HFFc6 (cell line): ENCODE data around the gene C2orf42. TPM values are rescaled to one million over a fixed set of nuclear protein-coding genes. Genes with fewer than 3 reads are reported as not detected.
"Not testable (repeated sequence)": the region's sequence is repeated elsewhere in the genome, so short reads cannot be mapped to it uniquely, and the experiment has no call there.

Experiments
- DNase-seq: peaks from one replicate; pipeline ENCODE4 v3.0.0-alpha.2; 2018
- H3K27ac Mint-ChIP-seq: 2 replicates; pipeline ENCODE4 v1.8.0; 2020; ENCODE audit warnings: mild to moderate bottlenecking, mixed read lengths
- H3K27me3 Mint-ChIP-seq: 2 replicates; pipeline ENCODE4 v1.8.0; 2021; ENCODE audit warnings: mild to moderate bottlenecking, moderate library complexity, mixed read lengths; ENCODE audit not compliant: insufficient read depth
- H3K36me3 Mint-ChIP-seq: 2 replicates; pipeline ENCODE4 v1.8.0; 2021; ENCODE audit warnings: low read depth, mixed read lengths
- H3K4me1 Mint-ChIP-seq: 2 replicates; pipeline ENCODE4 v1.8.0; 2020; ENCODE audit warnings: low read depth, mixed read lengths
- H3K4me3 Mint-ChIP-seq: 2 replicates; pipeline ENCODE4 v1.8.0; 2020; ENCODE audit warnings: mild to moderate bottlenecking, moderate library complexity, mixed read lengths
- H3K9me3 Mint-ChIP-seq: 2 replicates; pipeline ENCODE4 v1.8.0; 2020; ENCODE audit warnings: mild to moderate bottlenecking, mixed read lengths
- long read RNA-seq: library from polyadenylated mRNA; unstranded; transcript quantifications from one replicate; pipeline ENCODE4 v2.0.0, GENCODE V29; 2019
- total RNA-seq, 6 experiments: library from RNA; stranded (reverse); fragmentation: NEBNext Ultra II Directional; extraction: Animal tissue kit (Norgen Biotek cat#: 25700); gene quantifications; 2 replicates in 1 of 6; 3 replicates in 5 of 6; pipeline ENCODE4 v1.2.3, GENCODE V29; 2021
- TF ChIP-seq, protein P1 (sequence below): fragments of 200-600 bp; sonication (generic); IDR thresholded peaks from 2 replicates; pipeline ENCODE4 v1.5.0; 2021; ENCODE audit warnings: antibody characterized with exemption, mild to moderate bottlenecking

Gene C2orf42
- total RNA-seq = 10 to 100 TPM; 10.0 to 17.8 (median 14.7) TPM
- long read RNA-seq, partial matches to known transcripts = 1 of 14 reads
- long read RNA-seq, other reads (novel, unspliced or antisense) = 9 of 14 reads

DNA sequence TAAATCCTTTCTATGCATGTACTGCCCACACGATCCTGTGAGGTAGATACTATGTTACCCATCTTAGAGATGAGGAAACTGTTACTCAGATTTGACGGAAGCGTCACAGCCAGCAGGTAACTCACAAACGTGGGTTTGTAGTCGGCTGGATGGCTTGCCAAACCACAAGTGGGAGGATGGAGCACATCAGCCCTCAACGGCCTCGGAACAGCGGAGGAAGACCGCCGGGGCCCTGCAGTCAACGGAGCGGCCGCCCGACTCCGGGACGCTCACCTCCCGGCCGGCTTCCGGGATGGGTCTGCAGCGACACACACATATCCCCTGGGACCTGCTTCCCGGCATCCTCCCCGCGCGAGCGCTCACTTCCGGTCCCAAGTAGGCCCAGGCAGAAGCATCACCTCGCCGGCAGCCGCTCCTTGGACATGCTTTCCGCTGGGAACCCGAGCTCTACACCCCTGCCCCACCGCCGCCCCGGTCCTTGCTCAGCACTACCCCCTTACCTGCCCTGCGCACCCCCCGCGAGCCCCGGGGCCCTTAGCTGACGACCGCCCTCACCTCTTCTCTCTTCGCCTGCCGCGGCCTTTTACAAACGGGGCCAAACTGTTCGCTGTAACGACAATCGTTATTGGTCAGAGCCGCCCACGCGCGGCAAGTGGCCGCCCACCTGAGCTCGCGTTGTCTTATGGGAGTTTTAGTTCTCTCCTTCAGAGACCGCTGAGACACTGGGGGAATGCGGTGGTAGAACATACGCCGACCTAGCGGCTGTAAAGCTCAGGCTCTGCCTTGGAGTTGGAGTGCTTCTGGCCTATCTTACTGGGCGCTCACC is at the start of gene C2orf42:
Gene C2orf42 (minus strand): TSS at position 602 of the 826 bp plus-strand sequence. CDS start 9,034 bp downstream, outside the sequence.
- Mint-ChIP-seq H3K4me1 (peaks cover 21% of the 10 kb centered on the region), H3K36me3 (no peaks in the 10 kb centered on the region; the same call in 1 of the 2 replicates), H3K27ac (peak within 1 kb of the TSS; percentile 100), H3K9me3 (no peaks in the 10 kb centered on the region), H3K4me3 (peak within 1 kb of the TSS; percentile 93), H3K27me3 (peaks cover 3% of the 10 kb centered on the region)
- DNase-seq = peak; percentile 96
- TF ChIP-seq, protein P1, sequence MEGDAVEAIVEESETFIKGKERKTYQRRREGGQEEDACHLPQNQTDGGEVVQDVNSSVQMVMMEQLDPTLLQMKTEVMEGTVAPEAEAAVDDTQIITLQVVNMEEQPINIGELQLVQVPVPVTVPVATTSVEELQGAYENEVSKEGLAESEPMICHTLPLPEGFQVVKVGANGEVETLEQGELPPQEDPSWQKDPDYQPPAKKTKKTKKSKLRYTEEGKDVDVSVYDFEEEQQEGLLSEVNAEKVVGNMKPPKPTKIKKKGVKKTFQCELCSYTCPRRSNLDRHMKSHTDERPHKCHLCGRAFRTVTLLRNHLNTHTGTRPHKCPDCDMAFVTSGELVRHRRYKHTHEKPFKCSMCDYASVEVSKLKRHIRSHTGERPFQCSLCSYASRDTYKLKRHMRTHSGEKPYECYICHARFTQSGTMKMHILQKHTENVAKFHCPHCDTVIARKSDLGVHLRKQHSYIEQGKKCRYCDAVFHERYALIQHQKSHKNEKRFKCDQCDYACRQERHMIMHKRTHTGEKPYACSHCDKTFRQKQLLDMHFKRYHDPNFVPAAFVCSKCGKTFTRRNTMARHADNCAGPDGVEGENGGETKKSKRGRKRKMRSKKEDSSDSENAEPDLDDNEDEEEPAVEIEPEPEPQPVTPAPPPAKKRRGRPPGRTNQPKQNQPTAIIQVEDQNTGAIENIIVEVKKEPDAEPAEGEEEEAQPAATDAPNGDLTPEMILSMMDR = no peak

DNA sequence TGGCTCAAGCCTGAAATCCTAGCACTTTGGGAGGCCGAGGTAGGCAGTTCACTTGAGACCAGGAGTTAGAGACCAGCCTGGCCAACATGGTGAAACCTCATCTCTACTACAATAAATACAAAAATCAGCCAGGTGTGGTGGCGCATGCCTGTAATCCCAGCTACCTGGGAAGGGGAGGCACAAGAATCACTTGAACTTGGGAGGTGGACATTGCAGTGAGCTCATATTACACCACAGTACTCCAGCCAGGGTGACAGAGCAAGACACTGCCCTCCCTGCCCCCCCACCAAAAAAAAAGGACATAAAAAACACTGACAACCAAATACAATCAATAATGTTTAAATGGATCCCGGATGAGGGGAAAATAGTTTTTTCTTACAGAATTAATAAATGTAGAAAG is 49.8 kb upstream of the C2orf42 start:
- Mint-ChIP-seq H3K9me3 (no peaks in the 10 kb centered on the region), H3K27me3 (no peaks in the 10 kb centered on the region), H3K27ac (no peak overlapping the region), H3K36me3 (peaks cover 14% of the 10 kb centered on the region), H3K4me1 (peaks cover 23% of the 10 kb centered on the region), H3K4me3 (no peak overlapping the region)
- no peak for DNase-seq
- TF ChIP-seq, protein P1 = no peak

DNA sequence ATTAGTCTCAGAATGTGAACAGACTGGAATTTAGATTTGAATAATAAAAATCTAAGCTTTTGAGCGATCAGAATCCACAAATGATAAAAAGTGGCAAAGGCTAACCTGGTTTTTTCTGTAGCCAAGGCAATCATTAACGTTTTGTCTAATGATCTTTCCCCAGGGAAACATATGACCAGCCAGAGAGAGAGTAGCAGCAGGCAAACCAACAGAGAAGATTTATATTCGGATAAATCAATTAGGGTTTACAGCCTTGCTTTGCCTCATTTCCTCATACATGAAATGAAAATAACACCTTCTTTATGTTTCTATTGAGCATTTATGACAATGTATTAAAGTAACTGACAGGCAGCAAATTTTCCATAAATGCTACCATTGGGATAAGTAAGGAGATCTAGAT is 43.1 kb upstream of the C2orf42 start:
- Mint-ChIP-seq H3K4me3 (no peak overlapping the region), H3K27ac (0 out of 2 replicates have a peak overlapping the region, but pooled peaks have one; percentile 7)

DNA sequence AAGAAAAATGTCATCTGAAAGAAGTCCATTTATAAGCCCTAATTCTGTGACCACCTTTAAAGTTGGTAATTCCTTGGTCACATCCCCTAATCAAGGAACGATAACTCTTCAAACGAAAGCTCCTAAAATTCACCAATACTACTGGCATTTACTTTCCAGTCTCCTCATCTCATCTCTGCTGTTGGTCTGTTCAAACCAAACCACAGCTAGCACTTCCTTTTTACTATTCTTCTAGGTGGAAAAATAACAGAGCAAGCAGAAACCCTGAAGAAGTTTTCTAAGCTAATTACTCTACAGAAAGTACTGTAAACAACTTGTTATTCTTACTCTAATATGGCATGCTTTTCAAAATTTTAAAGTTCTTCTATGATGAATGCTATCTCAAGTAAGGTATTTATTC is 36.0 kb upstream of the C2orf42 start:
- H3K4me1 Mint-ChIP-seq = no peaks in the 10 kb centered on the region; the same call in 1 of the 2 replicates
- H3K4me3 Mint-ChIP-seq = no peak overlapping the region
- TF ChIP-seq, protein P1 = no peak
- H3K27ac Mint-ChIP-seq = no peak overlapping the region
- DNase-seq = no peak
- no peaks in the 10 kb centered on the region for H3K9me3 Mint-ChIP-seq
- peaks cover 6% of the 10 kb centered on the region; the same call in 1 of the 2 replicates for H3K36me3 Mint-ChIP-seq
- H3K27me3 Mint-ChIP-seq = no peaks in the 10 kb centered on the region

More for the DNA sequence above, 43.1 kb upstream of the C2orf42 start:
- Mint-ChIP-seq H3K9me3 (no peaks in the 10 kb centered on the region), H3K4me1 (no peaks in the 10 kb centered on the region), H3K27me3 (no peaks in the 10 kb centered on the region), H3K36me3 (no peaks in the 10 kb centered on the region; the same call in 1 of the 2 replicates)
- DNase-seq = no peak
- TF ChIP-seq, protein P1 = no peak

DNA sequence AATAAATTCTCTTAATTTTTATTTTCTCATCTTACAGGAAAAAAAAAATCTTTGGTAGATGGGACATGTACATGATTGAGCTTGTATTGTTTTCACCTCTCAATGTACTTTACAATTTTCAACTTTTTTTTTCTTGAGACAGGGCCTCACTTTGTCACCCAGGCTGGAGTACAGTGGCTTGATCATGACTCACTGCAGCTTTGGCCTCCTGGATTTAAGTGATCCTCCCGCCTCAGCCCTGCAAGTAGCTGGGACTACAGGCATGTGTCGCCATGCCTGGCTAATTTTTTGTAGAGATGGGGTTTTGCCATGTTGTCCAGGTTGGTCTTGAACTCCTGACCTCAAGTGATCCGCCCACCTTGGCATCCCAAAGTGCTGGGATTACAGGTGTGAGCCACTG is 32.5 kb upstream of the C2orf42 start:
- not testable (repeated sequence) for DNase-seq, H3K4me3 Mint-ChIP-seq, H3K9me3 Mint-ChIP-seq, H3K27me3 Mint-ChIP-seq, H3K4me1 Mint-ChIP-seq, H3K27ac Mint-ChIP-seq
- peaks cover 29% of the 10 kb centered on the region for H3K36me3 Mint-ChIP-seq
